CD14-positive monocyte (primary cell): Measurements from ENCODE around the gene OARD1. TPM values are rescaled to one million over a fixed set of nuclear protein-coding genes. Genes with fewer than 3 reads are reported as not detected.

Source experiments
- DNase-seq, 3 donors: peaks; one replicate each; pipeline ENCODE4 v3.0.0-alpha.2; 2011 to 2022
- H2AFZ ChIP-seq: 2 replicates; pipeline ENCODE4 v1.6.0; 2012; ENCODE audit warnings: mild to moderate bottlenecking, low read depth, low read length, inconsistent platforms; ENCODE audit not compliant: insufficient read depth, poor library complexity, severe bottlenecking
- H3K27ac ChIP-seq, 2 donors: 1 replicate in 1 of 2; 2 replicates in 1 of 2; pipeline ENCODE4 v1.5.1; 2012 to 2013; ENCODE audit warnings: low read length in 2 of 2, control low read depth in 1 of 2, inconsistent platforms in 1 of 2, low read depth in 1 of 2, mild to moderate bottlenecking in 1 of 2
- H3K27me3 ChIP-seq, 2 donors: one replicate each; pipeline versions ENCODE4 v1.6.0 to v1.6.1; 2011 to 2013; ENCODE audit warnings: low read length in 2 of 2; ENCODE audit not compliant: control insufficient read depth in 2 of 2, insufficient read depth in 2 of 2
- H3K36me3 ChIP-seq, 2 donors: replicated peaks in 1 of 2; 1 replicate in 1 of 2; 2 replicates in 1 of 2; pipeline versions ENCODE4 v1.5.1 to v1.6.1; 2012 to 2013; ENCODE audit warnings: low read length in 2 of 2, control low read depth in 1 of 2, inconsistent platforms in 1 of 2, mild to moderate bottlenecking in 1 of 2; ENCODE audit not compliant: insufficient read depth in 2 of 2, control insufficient read depth in 1 of 2
- H3K4me1 ChIP-seq, 2 donors: 1 replicate in 1 of 2; 2 replicates in 1 of 2; pipeline versions ENCODE4 v1.5.1 to v1.6.1; 2012 to 2013; ENCODE audit warnings: low read length in 2 of 2, control low read depth in 1 of 2, inconsistent platforms in 1 of 2, mild to moderate bottlenecking in 1 of 2, moderate library complexity in 1 of 2; ENCODE audit not compliant: insufficient read depth in 2 of 2, control insufficient read depth in 1 of 2
- H3K4me2 ChIP-seq: replicated peaks from 2 replicates; pipeline ENCODE3; 2012; ENCODE audit warnings: low read length, moderate library complexity, mild to moderate bottlenecking; ENCODE audit not compliant: poor library complexity, severe bottlenecking; ENCODE audit errors: extremely low read depth
- H3K4me3 ChIP-seq, 3 experiments: fragments of 200-600 bp in 1 of 3; sonication (generic) in 1 of 3; replicated peaks in 1 of 3; 1 replicate in 2 of 3; 2 replicates in 1 of 3; pipeline ENCODE4 v1.5.1; 2011 to 2013; ENCODE audit warnings: low read length in 3 of 3, mild to moderate bottlenecking in 3 of 3, control low read depth in 2 of 3, low read depth in 2 of 3, inconsistent platforms in 1 of 3, moderate library complexity in 1 of 3
- H3K79me2 ChIP-seq: 2 replicates; pipeline ENCODE4 v1.6.0; 2012; ENCODE audit warnings: mild to moderate bottlenecking, control low read depth, inconsistent platforms, low read length, moderate library complexity; ENCODE audit not compliant: insufficient read depth
- H3K9ac ChIP-seq: 2 replicates; pipeline ENCODE4 v1.6.0; 2017; ENCODE audit warnings: low read length, mild to moderate bottlenecking; ENCODE audit not compliant: insufficient read depth, poor library complexity, severe bottlenecking
- H3K9me3 ChIP-seq, 2 donors: replicated peaks in 1 of 2; 1 replicate in 1 of 2; 2 replicates in 1 of 2; pipeline versions ENCODE4 v1.5.1 to v1.6.1; 2012 to 2013; ENCODE audit warnings: low read length in 2 of 2, control low read depth in 1 of 2; ENCODE audit not compliant: control insufficient read depth in 1 of 2, insufficient read depth in 1 of 2
- H4K20me1 ChIP-seq: 2 replicates; pipeline ENCODE4 v1.6.0; 2012; ENCODE audit warnings: mild to moderate bottlenecking, low read length, control low read depth, moderate library complexity; ENCODE audit not compliant: insufficient read depth
- H3K27ac Mint-ChIP-seq, 7 donors: one replicate each; pipeline ENCODE4 v1.8.0; 2020; ENCODE audit warnings: mild to moderate bottlenecking in 7 of 7, mixed read lengths in 7 of 7, moderate library complexity in 6 of 7, inconsistent platforms in 2 of 7
- H3K27me3 Mint-ChIP-seq, 3 donors: one replicate each; pipeline ENCODE4 v1.8.0; 2021 to 2022; ENCODE audit warnings: low read depth in 3 of 3, mild to moderate bottlenecking in 3 of 3, mixed read lengths in 3 of 3, moderate library complexity in 3 of 3, inconsistent platforms in 1 of 3
- H3K36me3 Mint-ChIP-seq, 2 donors: one replicate each; pipeline ENCODE4 v1.8.0; 2020; ENCODE audit warnings: mixed read lengths in 2 of 2, inconsistent platforms in 1 of 2, mild to moderate bottlenecking in 1 of 2
- H3K4me1 Mint-ChIP-seq: one replicate; pipeline ENCODE4 v1.8.0; 2020; ENCODE audit warnings: mild to moderate bottlenecking, mixed read lengths
- H3K4me3 Mint-ChIP-seq, 2 donors: one replicate each; pipeline ENCODE4 v1.8.0; 2020; ENCODE audit warnings: mild to moderate bottlenecking in 2 of 2, mixed read lengths in 2 of 2, moderate library complexity in 1 of 2
- H3K9me3 Mint-ChIP-seq, 7 donors: one replicate each; pipeline ENCODE4 v1.8.0; 2020 to 2022; ENCODE audit warnings: mixed read lengths in 7 of 7, mild to moderate bottlenecking in 6 of 7, moderate library complexity in 6 of 7, inconsistent platforms in 2 of 7
- CTCF ChIP-seq: fragments of 200-600 bp; IDR thresholded peaks from one replicate; pipeline ENCODE4 v1.8.0; 2022; ENCODE audit warnings: antibody characterized with exemption, mild to moderate bottlenecking
- intact Hi-C, 2 donors: fragments of 100-400 bp; cut with micrococcal nuclease; formaldehyde crosslinking; loops; one replicate each; pipeline versions ENCODE4 v1.15.0 to v1.15.1; 2023
- polyA plus RNA-seq, 3 donors: library from polyadenylated mRNA; depleted of rRNA in 1 of 3; unstranded in 2 of 3; stranded (reverse) in 1 of 3; fragments of 300-500 nt in 2 of 3; fragments of >200 nt in 1 of 3; fragmentation: Illumina TruSeq in 2 of 3; gene quantifications; 1 replicate in 2 of 3; 2 replicates in 1 of 3; pipeline ENCODE4 v1.2.3, GENCODE V29; 2012 to 2021

OARD1 gene
- polyA plus RNA-seq, 3 donors: 6.5 to 23.6 (median 16.8) TPM

GRCh38 chr6:41085182-41085581 is 13.0 kb upstream of the OARD1 start:
- peaks cover 83 to 98% of the 10 kb centered on the region in 2 donors for H3K36me3 ChIP-seq

GRCh38 chr6:41083072-41083471 is 10.9 kb upstream of the OARD1 start:
- Mint-ChIP-seq H3K9me3 (no peaks in the 10 kb centered on the region), H3K27ac (no peak overlapping the region), H3K36me3 (peaks cover 76 to 86% of the 10 kb centered on the region in 2 donors), H3K27me3 (no peaks in the 10 kb centered on the region), H3K4me3 (no peak overlapping the region), H3K4me1 (peaks cover 9% of the 10 kb centered on the region)
- H3K4me3 ChIP-seq: no peak overlapping the region
- TF ChIP-seq CTCF: no peak
- no peak overlapping the region for H3K27ac ChIP-seq
- peaks cover 55% of the 10 kb centered on the region for H3K79me2 ChIP-seq
- intact Hi-C loops: no loop called here
- H4K20me1 ChIP-seq: peaks cover 39% of the 10 kb centered on the region
- DNase-seq: no peak
- H2AFZ ChIP-seq: no peak overlapping the region
- peaks cover 8 to 9% of the 10 kb centered on the region in 2 donors for H3K4me1 ChIP-seq
- H3K4me2 ChIP-seq: no peak overlapping the region
- no peak overlapping the region for H3K9ac ChIP-seq
- peaks cover 82 to 100% of the 10 kb centered on the region in 2 donors for H3K36me3 ChIP-seq
- no peaks in the 10 kb centered on the region for H3K27me3 ChIP-seq
- H3K9me3 ChIP-seq: no peaks in the 10 kb centered on the region

More at GRCh38 chr6:41085182-41085581, 13.0 kb upstream of the OARD1 start:
- peaks cover 29% of the 10 kb centered on the region for H4K20me1 ChIP-seq
- H3K4me1 ChIP-seq: peaks cover 5% of the 10 kb centered on the region in 2 donors
- no peak overlapping the region for H3K27ac Mint-ChIP-seq
- H3K4me1 Mint-ChIP-seq: peaks cover 7% of the 10 kb centered on the region
- no peak for DNase-seq
- no peaks in the 10 kb centered on the region for H3K27me3 Mint-ChIP-seq
- no peak overlapping the region for H3K4me3 ChIP-seq
- H3K9ac ChIP-seq: no peak overlapping the region
- H3K4me2 ChIP-seq: no peak overlapping the region
- H3K27ac ChIP-seq: no peak overlapping the region
- H3K36me3 Mint-ChIP-seq: peaks cover 78 to 91% of the 10 kb centered on the region in 2 donors
- no peaks in the 10 kb centered on the region for H3K9me3 Mint-ChIP-seq
- TF ChIP-seq CTCF: no peak
- H3K79me2 ChIP-seq: peaks cover 35% of the 10 kb centered on the region
- no peaks in the 10 kb centered on the region for H3K27me3 ChIP-seq
- intact Hi-C loops: no loop called here
- H3K4me3 Mint-ChIP-seq: no peak overlapping the region
- no peak overlapping the region for H2AFZ ChIP-seq
- no peaks in the 10 kb centered on the region for H3K9me3 ChIP-seq
